Stimulated activated naive CD4-positive, alpha-beta T cell treated with Interleukin-2 at 50 U/mL for 16 hours (primary cell): Measurements from ENCODE around the gene RASSF4.

Experiments
- DNase-seq: peaks from one replicate; lab custom pipeline; 2025; lab: John Stamatoyannopoulos, UW

Gene RASSF4

DNA sequence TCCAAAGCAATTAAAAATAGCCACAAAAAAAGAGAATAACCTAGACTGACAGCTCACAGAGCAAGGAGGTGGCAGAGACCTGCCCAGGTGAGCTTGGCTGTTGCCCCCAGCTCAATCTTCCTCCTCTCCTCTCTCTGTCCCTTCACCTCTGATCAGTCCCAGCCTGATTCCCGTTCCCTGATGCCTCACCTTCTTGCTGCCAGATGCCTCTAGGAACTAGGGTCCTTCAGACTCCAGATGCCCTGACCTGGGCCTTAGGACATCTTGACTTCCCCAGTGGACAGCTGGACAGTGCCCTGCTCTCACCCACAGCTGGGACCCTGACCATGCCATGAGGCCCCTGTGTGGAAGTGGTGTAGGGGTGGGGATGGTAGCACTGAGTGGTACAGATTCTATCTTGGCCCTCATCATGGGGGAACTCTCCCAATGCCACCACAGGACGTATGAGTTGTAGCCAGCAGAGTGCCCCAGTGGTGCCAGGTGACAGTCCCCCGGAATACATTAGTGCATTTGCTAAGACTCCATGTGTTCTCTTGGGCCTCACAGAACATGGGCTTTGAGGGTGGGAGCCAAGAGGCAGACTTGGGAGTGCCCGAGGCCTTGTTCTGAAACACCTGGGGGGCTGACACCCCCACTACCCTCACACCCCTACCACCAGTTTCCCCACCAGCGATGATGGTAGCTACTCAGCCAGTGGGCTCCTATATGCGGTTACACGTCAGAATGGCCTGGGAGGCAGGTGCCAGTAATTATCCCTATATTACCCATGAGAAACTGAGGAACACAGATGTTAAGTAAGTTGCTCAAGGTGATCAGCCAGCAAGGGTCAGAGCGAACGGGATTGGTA, 17.0 kb downstream of the RASSF4 start:
- no peak for DNase-seq

DNA sequence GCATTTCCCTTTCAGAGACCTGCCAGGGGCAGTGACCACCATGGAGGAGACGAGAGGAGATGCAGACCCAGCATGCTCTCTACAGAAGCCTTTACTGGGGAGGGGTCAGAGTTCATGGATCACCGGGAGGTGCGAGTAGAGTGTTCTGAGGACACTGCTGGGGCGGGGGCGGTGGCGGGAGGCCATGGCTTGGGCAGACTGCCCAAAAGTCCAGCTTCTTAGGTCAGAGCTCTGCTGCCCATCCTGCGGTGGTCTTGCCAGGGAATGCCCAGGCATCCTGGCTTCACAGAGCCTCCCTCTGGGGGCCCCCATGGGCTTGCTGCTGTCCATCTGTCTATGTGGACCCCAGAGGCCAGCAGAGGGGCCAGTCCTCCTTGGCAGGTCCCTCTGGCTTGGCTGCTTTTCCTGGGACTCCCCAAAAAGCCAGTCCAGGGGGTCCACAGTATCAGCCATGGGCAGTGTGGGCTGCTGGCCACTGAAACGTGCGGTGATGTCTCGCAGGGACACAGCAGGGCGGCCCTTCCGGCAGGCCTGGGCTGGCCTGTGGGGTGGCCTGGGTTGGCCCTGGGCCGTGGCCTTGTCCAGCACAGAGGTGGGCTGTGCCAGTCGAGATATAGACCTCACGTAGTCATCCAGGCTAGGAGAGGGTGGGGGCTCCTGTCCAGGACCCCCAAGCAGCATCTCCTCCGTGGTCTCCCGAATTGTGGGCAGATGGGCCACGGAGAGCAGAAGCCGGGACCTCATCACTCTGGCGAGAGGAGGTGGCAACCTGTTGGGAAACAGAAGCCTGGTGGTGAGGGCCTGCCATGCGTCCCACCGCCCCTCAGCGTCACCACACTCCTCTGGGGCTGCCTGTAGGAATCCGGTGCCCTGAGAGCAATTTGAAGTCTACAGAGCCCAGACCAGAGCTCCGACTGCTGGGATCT, 17.9 kb downstream of the RASSF4 start:
- no peak for DNase-seq

DNA sequence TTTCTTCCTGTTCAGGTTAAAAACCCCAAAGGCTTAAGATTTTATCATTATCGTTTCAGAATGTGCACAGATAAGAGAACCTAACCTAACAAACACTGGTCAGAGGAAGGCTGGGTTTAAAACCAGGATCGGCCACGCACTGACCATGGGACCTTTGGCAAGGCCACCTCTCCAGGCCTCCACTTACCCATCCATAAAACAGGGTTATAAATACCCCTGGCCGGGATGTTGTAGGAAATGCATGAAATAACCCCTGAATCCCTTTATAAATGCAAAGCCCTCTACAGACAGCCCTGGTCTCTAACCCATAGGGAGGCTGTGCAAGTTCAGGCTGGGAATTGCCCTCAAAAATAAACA, 18.6 kb downstream of the RASSF4 start:
- DNase-seq = no peak

DNA sequence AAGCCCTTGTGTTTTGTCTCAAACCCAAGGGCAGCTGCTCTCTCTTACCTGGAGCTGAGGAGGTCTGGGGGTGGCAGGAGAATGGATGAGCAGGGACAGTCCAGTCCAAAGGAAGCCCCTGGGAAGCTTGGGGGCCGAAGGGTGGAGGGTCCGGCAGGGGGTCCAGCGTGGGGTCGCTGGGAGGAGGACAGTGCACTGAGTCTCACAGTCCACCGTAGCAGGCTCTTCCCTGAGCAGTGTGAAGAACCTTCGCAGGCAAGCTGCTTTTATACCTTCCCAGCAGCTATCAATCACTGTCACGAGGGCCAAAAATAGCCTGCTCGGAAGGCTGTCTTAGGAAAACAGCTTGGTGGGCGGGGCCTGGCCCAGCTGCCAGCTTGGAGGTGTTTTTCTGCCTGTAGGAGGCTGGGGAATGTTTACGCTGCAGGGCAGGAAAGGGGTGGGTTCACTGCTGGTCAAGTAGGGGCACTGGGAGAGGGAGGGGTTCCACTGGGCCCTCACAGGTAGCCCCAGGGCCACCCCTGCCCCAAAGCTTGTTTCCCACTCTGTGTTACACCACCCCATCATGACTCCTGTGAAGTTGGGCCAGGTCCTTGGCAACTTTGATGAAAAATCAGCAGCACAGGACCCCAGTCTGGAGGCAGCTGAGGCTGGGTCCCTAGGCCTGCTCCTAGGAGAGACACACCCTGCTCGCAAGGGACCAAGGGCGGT, 19.1 kb downstream of the RASSF4 start, which contains the start of gene DEPP1:
Gene DEPP1 (minus strand): TSS at position 240 of the 711 bp plus-strand sequence. CDS start 779 bp downstream, outside the sequence.
- no peak for DNase-seq

DNA sequence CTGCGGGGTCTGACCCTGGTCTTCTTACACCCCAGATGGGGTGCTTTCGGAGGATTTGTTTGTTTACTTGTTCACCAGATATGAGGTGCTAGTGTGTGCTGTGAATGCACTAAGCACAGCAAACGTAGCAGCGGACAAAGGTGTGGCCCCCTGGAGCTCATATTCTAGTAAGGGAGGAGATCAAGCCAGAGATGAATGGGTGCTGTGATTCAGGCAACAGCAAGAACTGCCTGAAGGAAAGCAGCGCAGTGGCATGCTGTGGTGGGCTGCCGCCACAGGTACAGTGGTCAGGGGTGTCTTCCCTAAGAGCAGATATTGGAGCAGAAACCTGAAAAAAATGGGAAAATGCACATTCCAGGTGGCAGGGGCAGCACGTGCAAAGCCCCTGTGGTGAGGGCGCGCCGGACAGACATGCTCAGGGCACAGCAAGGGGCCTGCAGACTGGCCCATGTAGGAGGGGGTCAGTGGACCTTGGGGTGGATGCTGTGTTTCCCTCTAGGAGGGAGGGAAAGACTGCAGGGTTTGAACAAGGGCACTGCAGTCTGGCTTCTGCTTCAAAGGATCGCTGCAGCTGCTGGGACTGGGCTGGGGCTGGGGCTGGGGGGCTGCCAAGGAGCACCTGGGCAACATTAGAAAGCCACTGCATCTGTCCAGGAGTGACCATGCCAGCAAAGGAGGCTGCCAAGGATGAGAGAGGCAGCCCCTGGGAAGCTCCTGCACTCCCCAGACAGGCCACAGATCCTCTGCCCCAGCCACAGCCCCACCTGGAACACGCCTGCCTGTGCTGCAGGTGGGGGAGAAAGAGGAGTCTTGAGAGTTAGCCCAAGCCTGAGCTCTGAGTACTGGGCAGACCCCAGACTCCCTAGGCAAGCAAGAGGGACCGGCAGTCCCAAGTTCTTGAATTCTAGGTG, 19.9 kb downstream of the RASSF4 start:
- no peak for DNase-seq

DNA sequence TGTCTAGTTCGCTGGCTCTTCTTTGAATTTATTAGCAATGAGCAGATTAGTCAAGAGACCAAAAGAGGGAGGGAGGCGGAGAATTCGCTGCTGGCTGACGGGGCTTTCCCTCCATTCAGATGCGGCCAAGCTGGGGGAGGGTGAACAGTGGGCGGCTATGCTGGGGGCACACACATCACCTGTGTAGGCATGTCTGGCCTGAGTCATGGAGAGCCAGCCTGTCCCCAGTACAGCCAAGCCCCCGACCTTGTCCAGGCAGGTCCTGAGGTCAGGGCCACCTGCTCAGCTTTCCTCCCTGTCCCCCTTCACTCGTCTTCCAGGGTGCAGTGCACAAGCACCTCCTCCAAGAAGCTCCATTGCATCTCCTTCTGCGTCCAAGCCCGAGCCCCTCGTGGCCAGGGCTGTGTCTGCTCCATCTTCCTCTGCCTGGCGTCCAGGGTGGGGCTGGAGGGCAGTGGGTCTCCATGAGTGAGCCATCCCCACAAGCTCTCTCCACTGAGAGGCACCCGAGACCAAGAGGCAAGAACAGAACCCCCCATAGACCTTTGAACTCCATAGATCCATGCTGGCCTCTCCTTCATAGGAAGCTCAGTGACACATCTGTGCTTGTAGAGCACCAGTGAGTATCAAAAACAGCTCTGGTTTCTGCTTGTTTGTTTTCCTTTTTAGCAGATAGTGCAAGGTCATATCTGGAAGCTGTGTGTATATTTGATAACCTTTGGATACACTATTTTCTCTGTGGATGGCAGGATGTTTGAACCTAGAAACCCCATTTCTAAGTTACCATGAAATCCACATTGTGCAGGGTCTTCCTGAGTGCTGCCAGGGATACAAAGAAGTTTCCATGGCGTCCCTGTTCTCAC, 20.9 kb downstream of the RASSF4 start:
- no peak for DNase-seq

DNA sequence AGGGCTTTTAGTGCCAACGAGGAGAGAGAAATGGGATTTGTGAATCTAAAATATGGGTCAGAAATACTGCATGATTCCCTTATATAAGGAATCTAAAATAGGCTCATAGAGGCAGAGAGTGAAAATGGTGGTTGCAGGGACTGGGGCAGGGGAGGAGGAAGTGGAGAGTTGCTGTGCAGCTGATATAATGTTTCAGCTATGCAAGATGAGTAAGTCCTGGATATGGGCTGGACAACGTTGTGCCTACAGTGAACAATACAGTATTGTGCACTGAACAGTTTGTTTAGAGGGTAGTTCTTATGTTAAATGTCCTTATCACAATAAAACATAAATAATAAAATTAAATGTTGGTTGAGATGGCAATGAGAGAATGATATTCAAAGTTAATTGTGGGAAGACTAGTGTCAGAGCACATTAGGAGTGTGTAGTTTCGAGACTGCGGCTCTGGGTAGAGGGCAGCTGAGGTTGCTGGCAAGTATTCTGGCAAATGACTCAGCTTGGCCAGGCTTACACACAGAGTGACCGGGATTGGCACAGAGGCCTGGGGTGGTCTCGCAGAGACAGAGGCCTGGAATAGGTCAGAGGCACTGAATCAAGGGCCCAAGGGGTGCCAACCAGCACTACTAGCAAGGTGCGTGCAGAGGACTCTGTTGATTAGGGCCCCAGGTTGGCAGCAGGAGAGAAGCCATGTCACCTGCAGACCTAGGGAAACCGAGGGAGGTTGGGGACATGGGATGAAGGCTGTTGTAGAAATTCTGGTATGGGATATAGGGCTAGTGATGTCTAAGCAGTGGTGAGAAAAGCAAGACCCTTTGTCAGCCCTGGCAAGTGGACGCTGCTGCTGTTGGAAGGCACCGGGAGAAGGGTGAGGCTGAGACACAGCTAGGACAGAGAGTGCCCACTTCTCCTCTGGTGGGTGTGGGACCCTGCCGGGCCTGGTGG, 21.8 kb downstream of the RASSF4 start:
- DNase-seq = no peak

DNA sequence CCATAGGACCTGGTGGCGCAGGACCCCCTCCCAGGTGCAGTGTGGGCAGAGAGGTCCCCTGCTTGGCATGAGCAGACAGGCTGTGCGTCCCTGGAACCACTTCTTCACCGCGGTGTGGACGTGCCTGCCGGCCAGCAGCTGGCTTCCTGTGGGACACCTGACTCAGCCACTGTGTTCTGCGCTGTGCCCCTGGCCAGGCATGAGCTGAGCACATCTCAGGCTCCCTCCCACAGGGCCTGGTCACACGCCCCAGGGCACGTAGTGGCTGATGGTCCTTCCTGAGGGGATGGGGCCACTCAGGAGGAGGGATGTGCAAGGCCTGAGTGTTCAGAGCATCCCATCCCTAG, 22.5 kb downstream of the RASSF4 start:
- DNase-seq = no peak

DNA sequence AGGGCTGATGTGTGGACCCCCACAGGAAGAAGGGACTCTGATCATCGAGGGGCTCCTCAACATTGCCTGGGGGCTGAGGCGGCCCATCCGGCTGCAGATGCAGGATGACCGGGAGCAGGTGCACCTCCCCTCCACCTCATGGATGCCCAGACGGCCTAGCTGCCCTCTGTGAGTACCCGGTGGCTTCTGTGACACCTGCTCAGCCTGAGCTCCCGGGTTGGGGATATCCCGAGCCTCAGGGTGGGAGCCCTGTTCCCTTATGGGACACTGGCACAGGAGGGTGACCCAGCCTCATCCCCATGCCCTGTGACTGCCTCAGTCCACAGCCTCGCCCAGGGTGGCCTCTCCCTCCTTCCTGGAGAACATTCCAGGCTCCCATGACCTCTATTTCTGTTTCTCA, 22.9 kb downstream of the RASSF4 start:
- no peak for DNase-seq

DNA sequence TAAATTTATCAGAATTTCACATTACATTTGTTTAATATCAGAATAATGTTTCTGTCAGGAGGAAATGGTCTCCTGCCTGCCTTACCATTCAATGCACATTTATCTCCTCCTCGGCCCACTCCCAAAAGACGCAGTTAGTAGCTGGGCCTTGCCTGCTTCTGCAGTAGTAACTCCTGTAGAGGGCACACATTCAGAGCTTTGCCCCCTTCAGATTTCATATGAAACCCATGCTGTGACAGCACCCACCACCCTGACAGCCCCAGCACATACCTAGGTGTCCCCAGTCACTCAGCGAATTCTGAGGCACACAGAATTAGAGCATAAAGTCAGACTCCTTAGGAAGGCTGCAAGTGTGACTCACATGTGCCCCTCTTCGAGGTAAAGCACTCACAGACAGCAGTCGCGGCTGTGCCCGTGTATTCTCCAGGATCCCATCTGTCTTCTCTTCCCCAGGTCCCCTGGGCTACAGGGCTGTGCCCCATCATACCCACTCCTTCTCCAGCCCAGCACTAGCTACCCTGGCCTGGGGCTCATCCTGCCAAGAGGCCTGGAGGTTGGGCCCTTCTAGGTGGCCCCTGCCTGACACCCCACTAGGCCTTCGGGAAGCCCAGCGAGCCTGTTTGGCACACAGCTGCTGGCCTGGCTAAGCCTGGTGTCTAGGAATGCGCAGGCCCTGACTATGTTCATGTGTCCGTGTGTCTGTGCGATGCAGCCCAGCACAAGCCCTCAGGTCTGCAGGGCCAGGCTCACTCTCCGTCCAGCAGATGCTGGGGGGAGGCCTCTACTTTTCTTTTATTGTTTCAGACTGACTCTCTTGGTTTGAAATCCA, 23.7 kb downstream of the RASSF4 start:
- DNase-seq = no peak

DNA sequence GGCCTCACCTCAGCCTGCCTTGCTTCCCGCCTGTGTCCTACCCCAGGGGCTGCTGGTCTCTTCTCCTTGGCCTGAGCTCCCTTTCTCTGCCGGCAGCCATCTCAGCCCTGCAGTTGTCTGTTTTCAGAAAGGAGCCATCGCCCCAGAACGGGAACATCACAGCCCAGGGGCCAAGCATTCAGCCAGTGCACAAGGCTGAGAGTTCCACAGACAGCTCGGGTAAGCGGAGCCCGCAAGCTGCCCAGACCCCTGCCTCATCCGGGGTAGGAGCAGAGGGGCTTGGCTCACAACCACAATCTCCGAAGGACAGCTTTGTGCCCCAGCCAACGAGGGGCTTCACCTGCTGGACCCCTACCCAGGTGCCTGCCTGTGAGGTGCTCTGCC, 24.3 kb downstream of the RASSF4 start:
- no peak for DNase-seq

DNA sequence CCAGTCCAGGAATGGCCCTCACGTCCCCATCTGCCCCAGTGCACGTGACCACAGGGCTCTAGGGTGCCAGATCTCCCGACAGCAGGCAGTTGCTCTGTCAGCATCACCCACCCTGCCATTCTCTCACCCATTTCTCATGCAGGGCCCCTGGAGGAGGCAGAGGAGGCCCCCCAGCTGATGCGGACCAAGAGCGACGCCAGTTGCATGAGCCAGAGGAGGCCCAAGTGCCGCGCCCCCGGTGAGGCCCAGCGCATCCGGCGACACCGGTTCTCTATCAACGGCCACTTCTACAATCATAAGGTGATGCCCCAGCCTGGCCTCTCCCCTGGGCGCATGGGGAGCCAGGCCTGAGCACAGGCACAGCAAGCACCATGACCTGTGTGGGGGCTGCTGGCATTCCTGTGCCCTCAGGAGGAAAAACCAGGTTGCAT, 25.1 kb downstream of the RASSF4 start:
- no peak for DNase-seq

DNA sequence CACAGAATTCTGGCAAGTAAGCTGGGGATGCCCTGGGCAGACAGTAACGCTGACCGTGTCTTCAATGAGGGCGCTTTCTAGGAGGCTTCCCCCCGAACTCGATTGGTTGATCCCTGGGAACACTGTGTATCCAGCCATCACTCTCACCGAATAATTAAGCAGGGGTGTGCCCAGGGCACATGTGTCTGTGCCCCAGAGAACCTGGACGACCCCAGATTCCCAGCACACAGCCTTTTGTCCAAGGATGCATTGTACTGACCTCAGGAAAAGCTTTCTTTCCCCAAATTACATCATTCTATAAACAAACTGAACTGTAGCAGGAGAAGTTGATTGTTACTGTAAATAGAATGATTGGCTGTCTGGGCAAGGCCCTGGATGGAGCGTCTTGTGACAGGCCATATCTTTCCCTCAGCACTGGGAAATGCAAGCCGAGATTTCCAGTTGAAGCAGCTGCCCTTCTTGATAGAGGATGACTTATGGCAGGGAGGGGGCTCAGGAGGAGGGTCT, 25.6 kb downstream of the RASSF4 start:
- DNase-seq = no peak

DNA sequence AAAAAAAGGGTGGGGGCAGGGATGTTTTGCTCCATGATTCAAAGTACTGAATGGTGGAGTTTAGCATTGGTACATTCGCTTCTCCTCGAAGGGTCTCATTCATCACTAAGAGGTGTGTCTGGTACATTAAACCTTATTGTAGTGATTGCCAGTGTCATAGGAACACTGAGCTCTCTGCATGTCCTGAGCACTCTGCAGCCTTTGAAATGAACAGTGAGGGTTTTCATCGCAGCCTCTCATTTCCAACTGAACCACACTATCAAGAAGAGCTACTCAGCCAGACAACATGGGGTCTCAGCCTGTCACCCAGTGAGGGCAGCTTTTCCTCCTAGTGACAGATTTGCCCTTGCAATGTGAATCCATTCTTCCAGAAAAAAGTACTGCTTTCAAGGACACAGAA, 26.6 kb downstream of the RASSF4 start:
- no peak for DNase-seq

DNA sequence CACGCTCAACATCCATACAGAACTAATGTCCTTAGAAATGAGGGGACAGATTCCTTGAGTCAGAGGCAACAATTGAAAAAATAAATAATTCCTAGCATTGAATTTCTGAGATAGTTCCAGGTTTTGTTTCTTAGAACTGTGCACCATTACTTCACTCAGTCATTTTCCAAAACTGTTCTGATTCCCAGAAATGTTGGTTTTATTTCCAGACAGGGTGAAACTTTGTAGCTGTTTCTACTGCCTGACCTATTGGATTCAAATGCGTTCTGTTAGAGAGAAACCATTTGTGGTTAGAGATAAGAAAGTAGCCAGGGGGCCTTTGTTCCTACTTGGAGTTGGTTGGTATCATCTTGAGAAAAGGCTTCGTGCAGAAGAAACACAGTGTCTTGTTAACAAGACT, 27.1 kb downstream of the RASSF4 start:
- no peak for DNase-seq

DNA sequence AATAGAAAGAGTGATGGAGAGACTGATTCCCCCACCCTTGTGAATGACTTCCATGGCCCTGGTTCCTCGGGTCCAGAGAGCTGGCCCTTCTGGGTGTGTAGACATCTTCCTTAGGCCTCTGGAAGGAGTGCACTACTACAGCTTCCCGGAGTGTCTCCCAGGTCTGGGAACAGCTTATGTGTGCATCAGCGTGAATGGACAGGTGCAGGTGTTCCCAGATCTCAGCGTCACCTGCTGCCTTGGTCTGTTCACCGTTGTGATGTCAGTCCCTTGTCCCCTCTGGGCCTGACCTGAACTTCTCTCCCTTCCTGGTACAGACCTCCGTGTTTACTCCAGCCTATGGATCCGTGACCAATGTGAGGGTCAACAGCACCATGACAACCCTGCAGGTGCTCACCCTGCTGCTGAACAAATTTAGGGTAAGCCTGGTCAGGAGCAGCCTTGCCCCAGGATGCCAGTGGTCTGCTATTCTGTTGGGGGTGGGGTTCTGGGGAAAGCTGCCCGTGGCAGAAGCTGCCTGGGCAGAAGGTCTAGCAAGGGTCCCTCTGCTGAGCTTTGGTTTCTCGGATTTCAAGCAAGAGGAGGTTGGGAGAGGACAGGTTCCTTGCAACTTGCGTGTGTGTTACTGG, 29.5 kb downstream of the RASSF4 start:
- DNase-seq = no peak

DNA sequence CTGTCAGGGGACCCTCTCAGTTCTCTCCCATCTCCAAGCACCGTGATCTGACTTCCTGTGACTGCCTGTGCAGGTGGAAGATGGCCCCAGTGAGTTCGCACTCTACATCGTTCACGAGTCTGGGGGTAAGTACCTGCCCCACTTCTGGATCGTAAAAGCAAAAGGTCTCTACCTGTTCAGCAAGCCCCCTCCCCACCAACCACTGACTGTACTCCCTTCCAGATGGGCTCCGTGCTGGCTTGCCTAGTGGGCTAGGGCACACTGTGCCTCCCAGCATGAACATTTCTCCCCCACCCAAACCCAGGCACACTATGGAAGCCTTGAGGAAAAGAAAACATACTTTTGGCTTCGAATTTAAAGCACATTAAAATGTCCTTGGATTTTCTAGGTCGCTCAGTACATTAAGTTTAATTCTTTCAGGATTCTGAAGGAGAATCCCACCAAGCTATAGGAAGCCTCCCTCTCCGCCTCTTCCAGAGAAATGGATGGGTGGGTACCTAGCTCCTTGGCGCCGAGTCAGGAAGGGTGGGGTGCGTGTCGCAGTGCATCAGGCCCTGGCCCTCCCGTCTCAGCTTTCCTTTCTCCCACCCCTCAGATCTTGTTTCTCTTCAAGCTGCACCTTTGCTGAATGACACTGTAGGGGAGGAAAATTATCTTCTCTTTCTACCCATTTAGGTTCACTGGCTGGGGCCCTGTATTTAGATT, 30.1 kb downstream of the RASSF4 start:
- DNase-seq = no peak
